Suppressor macrophage treated with lipopolysaccharide for 1 hour (primary cell): ENCODE data around the gene NRP1.
"Not testable (repeated sequence)": the region's sequence is repeated elsewhere in the genome, so short reads cannot be mapped to it uniquely, and the experiment has no call there.

Experiments used
- DNase-seq, 3 donors: peaks; one replicate each; pipeline ENCODE4 v3.0.0-alpha.2; 2020 to 2022

Gene NRP1

GRCh38 chr10:33142295-33142694 is 192.2 kb downstream of the NRP1 start:
- DNase-seq, result peak in 2 of 3 donors; percentile 7 to 12

GRCh38 chr10:33141251-33141650 is 193.2 kb downstream of the NRP1 start:
- no peak for DNase-seq

GRCh38 chr10:33139181-33139646 is 195.3 kb downstream of the NRP1 start:
- DNase-seq, result no peak

GRCh38 chr10:33138686-33139085 is 195.8 kb downstream of the NRP1 start:
- not testable (repeated sequence) for DNase-seq

- no peak for DNase-seq
Observed at GRCh38 chr10:33137356-33138005, 197.0 kb downstream of the NRP1 start.

GRCh38 chr10:33136781-33137180 is 197.7 kb downstream of the NRP1 start:
- no peak for DNase-seq

GRCh38 chr10:33136271-33136670 is 198.2 kb downstream of the NRP1 start:
- DNase-seq, result no peak

GRCh38 chr10:33134011-33134751 is 200.3 kb downstream of the NRP1 start:
- DNase-seq, result peak; percentile 15 to 22 (median 16)

- no peak for DNase-seq
Observed at GRCh38 chr10:33133557-33133956, 200.9 kb downstream of the NRP1 start.

- DNase-seq, result no peak
Observed at GRCh38 chr10:33132626-33133025, 201.8 kb downstream of the NRP1 start.

- DNase-seq, result no peak
Observed at GRCh38 chr10:33129996-33130386, 204.5 kb downstream of the NRP1 start.

- no peak for DNase-seq
Observed at GRCh38 chr10:33129141-33129995, 205.1 kb downstream of the NRP1 start.

- DNase-seq, result no peak
Observed at GRCh38 chr10:33127622-33128021, 206.8 kb downstream of the NRP1 start.
